GM18526 (cell line): ENCODE measurements around the gene MYOM1.

Experiments
- POLR2A ChIP-seq: IDR thresholded peaks from 3 replicates; pipeline ENCODE4 v1.6.1; 2011; ENCODE audit not compliant: insufficient read length; ENCODE audit errors: extremely low read depth

Gene MYOM1

GRCh38 chr18:3236470-3236869, 16.7 kb upstream of the MYOM1 start:
- no peak for TF ChIP-seq POLR2A

DNA sequence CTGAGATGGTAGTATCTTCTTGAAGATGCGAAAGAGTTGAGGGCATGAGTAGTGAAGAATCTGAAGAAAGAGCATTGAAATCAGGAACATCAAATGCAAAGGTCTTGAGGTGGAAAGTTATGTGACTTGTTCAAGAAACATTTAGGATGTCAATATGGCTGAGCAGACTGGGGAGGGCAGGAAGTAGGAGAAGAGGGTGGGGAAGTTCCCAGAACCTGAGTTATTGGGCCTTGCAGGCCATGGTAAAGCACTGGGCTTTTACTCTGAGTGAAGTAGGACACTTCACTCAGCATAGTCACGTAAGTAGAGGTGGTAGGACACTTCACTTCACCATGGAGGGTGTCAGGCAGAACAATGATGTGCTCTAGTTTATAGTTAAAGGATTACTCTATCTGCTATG, 16.1 kb upstream of the MYOM1 start:
- TF ChIP-seq POLR2A, result no peak

DNA sequence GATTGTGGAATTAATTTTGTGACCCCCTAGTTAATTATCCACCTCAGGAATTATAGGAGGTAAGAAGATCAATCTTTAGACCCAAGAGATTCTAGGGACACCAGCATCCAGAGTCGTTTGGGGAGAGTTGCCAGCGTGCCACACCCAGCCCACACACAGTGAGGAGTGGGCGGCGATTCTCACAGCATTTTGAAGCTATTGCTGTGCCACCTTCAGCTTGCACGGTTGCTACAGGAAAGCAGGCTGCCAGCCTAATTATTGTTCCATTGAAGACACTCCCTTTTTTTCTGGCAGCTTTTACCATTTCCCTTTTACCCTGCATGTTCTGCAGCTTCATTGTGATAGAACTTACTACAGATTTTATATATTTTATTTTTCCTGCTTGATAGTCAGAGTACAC, 14.7 kb upstream of the MYOM1 start:
- TF ChIP-seq POLR2A, result no peak

DNA sequence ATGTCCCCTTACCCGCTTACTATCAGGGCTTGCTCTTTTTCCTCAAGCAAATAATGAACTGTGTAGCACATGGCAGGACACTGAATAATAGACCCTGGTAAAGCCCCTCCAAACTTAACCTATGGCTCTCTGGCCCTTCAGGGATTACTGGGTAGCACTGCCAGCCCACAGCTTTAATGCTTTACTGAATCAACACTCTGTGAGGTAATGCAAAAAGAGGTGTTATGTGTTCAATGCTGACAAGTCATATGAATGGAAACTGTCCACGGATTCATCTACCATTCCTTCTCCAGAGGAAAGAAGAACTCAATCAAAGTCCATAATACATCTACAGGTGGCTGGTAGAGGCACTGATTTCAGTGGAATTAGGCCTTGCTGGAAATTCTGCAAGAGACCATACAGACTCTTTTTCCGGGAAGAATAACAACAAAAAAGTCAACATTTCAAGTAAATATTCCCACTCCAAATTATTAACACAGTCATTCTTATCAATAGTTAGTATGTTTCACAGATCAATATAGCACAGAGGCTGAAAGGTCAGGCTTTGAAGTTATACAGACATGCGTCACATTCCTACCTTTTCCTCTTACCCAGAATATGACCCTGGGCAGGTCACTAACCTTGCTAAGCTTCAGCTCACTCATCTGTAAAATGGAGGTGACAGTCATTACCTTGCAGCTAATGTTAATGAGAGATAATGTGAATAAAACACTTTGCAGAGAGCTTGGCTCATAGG, 13.8 kb upstream of the MYOM1 start:
- TF ChIP-seq POLR2A, result no peak

DNA sequence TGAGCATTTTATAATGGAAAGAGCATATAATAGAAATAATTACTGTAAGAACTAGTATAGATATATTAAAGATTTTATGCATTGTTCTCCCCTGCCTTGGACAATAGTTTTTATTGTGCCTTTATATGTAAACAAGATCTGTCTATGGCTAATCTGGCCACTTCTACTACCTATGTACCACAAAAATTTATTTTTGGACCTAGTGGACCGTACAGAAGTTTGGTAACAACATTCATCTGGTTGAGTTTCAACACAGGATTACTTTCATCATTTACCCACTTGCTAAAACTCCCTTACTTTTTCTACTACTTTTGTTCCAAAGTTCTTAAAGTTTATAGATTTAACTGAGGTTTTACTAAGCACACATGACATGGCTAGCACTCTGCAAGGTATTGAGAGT, 13.2 kb upstream of the MYOM1 start:
- TF ChIP-seq POLR2A, result no peak

DNA sequence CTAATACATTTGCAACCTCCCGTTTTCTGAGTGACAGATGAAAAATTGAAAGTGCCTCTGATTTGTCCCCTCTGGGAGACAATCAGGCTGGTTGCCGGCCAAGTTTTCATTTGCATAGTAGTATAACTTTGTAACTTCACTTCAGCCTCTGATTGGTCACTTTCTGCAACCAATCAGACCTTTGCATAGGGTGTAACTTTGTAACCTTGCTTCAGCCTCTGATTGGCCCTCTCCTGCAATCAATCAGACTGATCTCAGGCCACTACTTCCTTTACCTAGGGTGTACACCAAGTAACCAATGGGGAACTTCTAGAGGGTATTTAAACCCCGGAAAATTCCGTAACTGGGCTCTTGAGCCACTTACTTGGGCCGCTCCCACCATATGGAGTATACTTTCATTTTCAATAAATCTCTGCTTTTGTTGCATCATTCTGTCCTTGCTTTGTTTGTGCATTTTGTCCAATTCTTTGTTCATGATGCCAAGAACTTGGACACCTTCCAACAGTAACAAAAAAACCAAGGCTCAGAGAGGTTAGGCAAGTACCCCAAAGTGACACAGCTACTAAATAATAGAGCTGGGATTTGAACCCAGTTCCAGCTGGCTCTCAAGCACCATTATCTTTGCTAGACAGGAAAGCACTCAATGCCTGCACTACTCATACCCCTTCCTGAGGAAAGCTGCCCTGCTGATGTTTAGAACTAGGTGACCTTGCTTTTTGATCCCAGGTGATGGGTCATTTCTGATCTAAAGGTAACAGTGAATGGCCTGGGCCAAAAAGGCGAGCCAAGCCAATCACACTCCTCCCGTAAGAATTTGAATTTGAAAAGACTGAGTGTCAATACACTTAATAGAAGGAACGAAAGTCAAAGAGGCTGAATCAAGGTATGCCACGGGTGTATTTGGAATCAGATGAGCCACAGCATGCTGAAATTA, 10.9 kb upstream of the MYOM1 start:
- no peak for TF ChIP-seq POLR2A

DNA sequence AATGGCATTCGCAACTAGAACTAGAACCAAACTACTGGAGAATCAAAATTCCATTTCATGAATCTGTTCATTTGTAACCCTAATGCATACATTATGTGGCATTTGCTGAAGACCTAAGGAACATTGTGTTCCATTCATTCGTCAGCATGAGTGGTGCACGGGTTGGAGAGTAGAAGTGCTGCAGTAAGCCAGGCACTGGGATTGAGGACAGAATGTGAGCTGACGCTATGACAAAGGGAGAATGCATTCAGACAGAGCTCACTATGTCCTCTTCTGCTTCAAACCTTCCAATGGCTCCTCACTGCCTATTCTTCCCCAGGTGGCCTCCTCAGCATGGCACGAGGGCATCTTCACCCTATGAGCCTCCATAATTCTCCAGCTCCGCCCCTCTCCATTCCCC, 6.3 kb upstream of the MYOM1 start:
- TF ChIP-seq POLR2A, result no peak

- TF ChIP-seq POLR2A, result no peak
These were observed 5.8 kb upstream of the MYOM1 start for GRCh38 chr18:3225588-3225987.

GRCh38 chr18:3224223-3224622, 4.5 kb upstream of the MYOM1 start:
- TF ChIP-seq POLR2A, result no peak

- no peak for TF ChIP-seq POLR2A
These were observed 3.6 kb upstream of the MYOM1 start for GRCh38 chr18:3223356-3223755.

GRCh38 chr18:3221496-3221895, 1.7 kb upstream of the MYOM1 start:
- TF ChIP-seq POLR2A, result no peak

DNA sequence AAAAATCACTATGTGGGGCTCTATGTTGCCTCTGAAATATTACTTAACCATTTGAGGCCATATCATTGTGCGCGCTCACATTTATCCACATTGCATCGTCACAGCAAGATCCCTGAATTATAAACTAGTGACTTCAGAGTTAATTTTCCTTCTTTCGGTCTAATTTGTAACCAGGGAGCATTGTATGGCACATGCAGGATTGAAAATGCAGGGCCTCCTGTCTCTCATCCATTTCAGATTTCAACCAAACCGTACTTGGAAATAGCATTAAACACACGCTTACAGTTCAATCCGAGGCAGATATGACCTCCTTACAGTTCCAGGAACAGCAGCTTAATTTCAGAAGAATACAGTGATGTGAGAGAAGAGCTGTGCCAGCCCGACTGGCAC, 532 bp downstream of the MYOM1 start:
- TF ChIP-seq POLR2A, result no peak

- TF ChIP-seq POLR2A, result no peak
These were observed 949 bp downstream of the MYOM1 start for GRCh38 chr18:3218819-3219218.

GRCh38 chr18:3217948-3218647, 1.7 kb downstream of the MYOM1 start:
- no peak for TF ChIP-seq POLR2A

- no peak for TF ChIP-seq POLR2A
These were observed 2.8 kb downstream of the MYOM1 start for GRCh38 chr18:3216987-3217386.
